Measurements from ENCODE around the gene AACS.
"Not testable (repeated sequence)": the region's sequence is repeated elsewhere in the genome, so short reads cannot be mapped to it uniquely, and the experiment has no call there.

AACS gene

GRCh38 chr12:125079084-125079483 is 13.8 kb downstream of the AACS start:
- peaks cover 13% of the 10 kb centered on the region for H3K4me1 ChIP-seq (ENCODE audit: insufficient read depth, poor library complexity, severe bottlenecking)
- no peak overlapping the region for H3K4me3 ChIP-seq (ENCODE audit: severe bottlenecking)
- H3K36me3 ChIP-seq (ENCODE audit: low read depth) = peaks cover 53% of the 10 kb centered on the region
- H3K27me3 ChIP-seq (ENCODE audit: insufficient read depth, poor library complexity, severe bottlenecking) = no peaks in the 10 kb centered on the region
- DNase-seq (ENCODE audit: low spot score) (no peak), ATAC-seq (ENCODE audit: low read depth) (no peak)
- H3K9me3 ChIP-seq (ENCODE audit: severe bottlenecking) = no peaks in the 10 kb centered on the region
- TF ChIP-seq CTCF (IDR thresholded peaks at IDR 0.05; ENCODE audit: poor library complexity, severe bottlenecking) = no peak
- peak overlapping the region; percentile 43 for H3K27ac ChIP-seq (ENCODE audit: poor library complexity, severe bottlenecking)

- no peaks in the 10 kb centered on the region for H3K9me3 ChIP-seq (ENCODE audit: severe bottlenecking)
- no peak for DNase-seq (ENCODE audit: low spot score)
- peaks cover 56% of the 10 kb centered on the region for H3K36me3 ChIP-seq (ENCODE audit: low read depth)
- ATAC-seq (ENCODE audit: low read depth) = peak; percentile 80
- TF ChIP-seq CTCF (IDR thresholded peaks at IDR 0.05; ENCODE audit: poor library complexity, severe bottlenecking) = no peak
- H3K27ac ChIP-seq (ENCODE audit: poor library complexity, severe bottlenecking) = peak overlapping the region; percentile 43
- no peaks in the 10 kb centered on the region for H3K27me3 ChIP-seq (ENCODE audit: insufficient read depth, poor library complexity, severe bottlenecking)
- H3K4me1 ChIP-seq (ENCODE audit: insufficient read depth, poor library complexity, severe bottlenecking) = peaks cover 13% of the 10 kb centered on the region
- no peak overlapping the region for H3K4me3 ChIP-seq (ENCODE audit: severe bottlenecking)
Measured at GRCh38 chr12:125079648-125080645, 14.7 kb downstream of the AACS start.

GRCh38 chr12:125081427-125081826 is 16.2 kb downstream of the AACS start:
- Histone ChIP-seq H3K9me3 (ENCODE audit: severe bottlenecking) (no peaks in the 10 kb centered on the region), H3K36me3 (ENCODE audit: low read depth) (peaks cover 57% of the 10 kb centered on the region), H3K27ac (ENCODE audit: poor library complexity, severe bottlenecking) (no peak overlapping the region), H3K4me1 (ENCODE audit: insufficient read depth, poor library complexity, severe bottlenecking) (peaks cover 13% of the 10 kb centered on the region), H3K27me3 (ENCODE audit: insufficient read depth, poor library complexity, severe bottlenecking) (no peaks in the 10 kb centered on the region), H3K4me3 (ENCODE audit: severe bottlenecking) (no peak overlapping the region)
- ATAC-seq (ENCODE audit: low read depth) = no peak
- no peak for DNase-seq (ENCODE audit: low spot score)
- no peak for TF ChIP-seq CTCF (IDR thresholded peaks at IDR 0.05; ENCODE audit: poor library complexity, severe bottlenecking)

GRCh38 chr12:125083072-125083471 is 17.8 kb downstream of the AACS start:
- Histone ChIP-seq H3K27ac (ENCODE audit: poor library complexity, severe bottlenecking) (no peak overlapping the region), H3K9me3 (ENCODE audit: severe bottlenecking) (no peaks in the 10 kb centered on the region), H3K27me3 (ENCODE audit: insufficient read depth, poor library complexity, severe bottlenecking) (no peaks in the 10 kb centered on the region), H3K4me3 (ENCODE audit: severe bottlenecking) (no peak overlapping the region), H3K36me3 (ENCODE audit: low read depth) (peaks cover 43% of the 10 kb centered on the region), H3K4me1 (ENCODE audit: insufficient read depth, poor library complexity, severe bottlenecking) (peaks cover 13% of the 10 kb centered on the region)
- no peak for TF ChIP-seq CTCF (IDR thresholded peaks at IDR 0.05; ENCODE audit: poor library complexity, severe bottlenecking)
- DNase-seq (ENCODE audit: low spot score) = no peak
- ATAC-seq (ENCODE audit: low read depth) = no peak

- peaks cover 45% of the 10 kb centered on the region for H3K36me3 ChIP-seq (ENCODE audit: low read depth)
- DNase-seq (ENCODE audit: low spot score); H3K4me3 ChIP-seq (ENCODE audit: severe bottlenecking); H3K4me1 ChIP-seq (ENCODE audit: insufficient read depth, poor library complexity, severe bottlenecking); H3K27ac ChIP-seq (ENCODE audit: poor library complexity, severe bottlenecking); H3K27me3 ChIP-seq (ENCODE audit: insufficient read depth, poor library complexity, severe bottlenecking); ATAC-seq (ENCODE audit: low read depth); H3K9me3 ChIP-seq (ENCODE audit: severe bottlenecking): not testable (repeated sequence)
Measured at GRCh38 chr12:125088199-125088598, 23.0 kb downstream of the AACS start.

All from RWPE2 (cell line).